NCI-H446 (cell line): ENCODE data around the gene MAP2K5.
A peak's percentile ranks its signal among the peaks of the same experiment; 100 is the strongest.

ENCODE experiments used
- DNase-seq, 2 experiments: peaks; one replicate each; lab custom pipeline; 2025; lab: John Stamatoyannopoulos, UW

The MAP2K5 gene

DNA sequence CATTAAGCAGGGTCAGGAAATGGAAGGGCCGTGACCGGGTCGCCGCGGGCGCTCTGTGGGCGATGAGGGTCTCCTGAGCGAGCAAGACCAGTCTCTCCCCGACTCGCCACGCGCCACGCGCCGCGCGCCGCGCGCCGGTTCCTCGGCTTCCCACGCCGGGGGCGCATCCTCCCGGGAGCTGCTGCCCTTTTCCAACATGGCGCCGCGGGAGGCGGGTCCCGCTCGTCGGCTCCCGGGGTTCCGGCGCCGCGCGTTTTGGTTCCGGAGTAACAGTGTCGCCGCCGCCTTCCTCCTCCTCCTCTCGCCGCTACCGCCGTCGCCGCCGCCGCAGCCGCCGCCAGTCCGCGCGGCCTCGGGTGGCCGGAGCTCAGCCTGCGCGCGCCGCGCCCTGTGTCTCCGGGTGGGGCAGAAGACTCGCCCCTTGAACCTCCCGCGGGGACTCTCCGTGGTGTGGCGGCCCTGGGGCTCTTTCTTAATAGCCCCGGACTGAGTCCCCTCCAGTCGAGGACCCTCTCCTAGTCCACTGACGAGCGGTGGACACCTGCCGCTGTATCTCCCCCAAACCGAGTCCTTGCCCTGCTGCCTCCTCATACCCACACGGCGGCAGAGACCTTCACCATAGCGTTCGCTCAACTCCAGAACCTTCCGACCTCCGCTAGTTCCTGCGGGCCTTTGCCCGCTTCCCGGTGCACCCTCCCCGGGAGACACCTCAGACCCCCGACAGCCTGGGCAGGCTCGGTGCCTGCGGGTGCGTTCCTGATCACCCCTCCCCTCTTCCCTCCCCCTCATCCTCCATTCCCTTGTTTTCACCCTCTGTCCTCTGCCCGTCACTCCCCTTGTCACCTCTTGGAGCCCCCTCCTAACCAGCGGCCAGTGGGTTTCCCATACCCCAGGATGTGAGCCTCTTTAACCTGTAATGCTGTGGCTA, at the start of gene MAP2K5:
Gene MAP2K5, plus strand, starts transcription at position 284 of the 928 bp plus-strand sequence. Its CDS starts 633 bp downstream, at position 917.
- peak in 1 of 2 experiments; percentile 71 for DNase-seq

DNA sequence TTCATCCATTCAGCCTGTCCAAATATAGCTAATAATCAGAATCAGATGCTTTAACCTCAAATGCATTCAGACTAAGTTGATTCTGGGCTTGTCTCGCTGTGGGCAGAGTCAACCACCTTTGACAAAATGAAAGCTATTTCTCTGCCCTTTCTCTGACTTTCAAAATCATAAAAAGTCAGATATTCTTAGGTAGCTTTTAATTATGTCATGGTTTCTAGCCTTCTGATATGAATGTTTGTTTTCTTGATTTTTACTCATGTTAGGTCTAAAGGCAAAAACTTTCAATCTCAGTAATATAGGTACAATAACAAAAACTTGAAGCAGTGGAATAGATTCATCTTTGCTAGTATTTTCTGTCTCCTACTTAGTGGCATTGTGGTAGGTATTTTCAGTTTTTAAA, 46.9 kb upstream of the MAP2K5 start:
- no peak for DNase-seq

DNA sequence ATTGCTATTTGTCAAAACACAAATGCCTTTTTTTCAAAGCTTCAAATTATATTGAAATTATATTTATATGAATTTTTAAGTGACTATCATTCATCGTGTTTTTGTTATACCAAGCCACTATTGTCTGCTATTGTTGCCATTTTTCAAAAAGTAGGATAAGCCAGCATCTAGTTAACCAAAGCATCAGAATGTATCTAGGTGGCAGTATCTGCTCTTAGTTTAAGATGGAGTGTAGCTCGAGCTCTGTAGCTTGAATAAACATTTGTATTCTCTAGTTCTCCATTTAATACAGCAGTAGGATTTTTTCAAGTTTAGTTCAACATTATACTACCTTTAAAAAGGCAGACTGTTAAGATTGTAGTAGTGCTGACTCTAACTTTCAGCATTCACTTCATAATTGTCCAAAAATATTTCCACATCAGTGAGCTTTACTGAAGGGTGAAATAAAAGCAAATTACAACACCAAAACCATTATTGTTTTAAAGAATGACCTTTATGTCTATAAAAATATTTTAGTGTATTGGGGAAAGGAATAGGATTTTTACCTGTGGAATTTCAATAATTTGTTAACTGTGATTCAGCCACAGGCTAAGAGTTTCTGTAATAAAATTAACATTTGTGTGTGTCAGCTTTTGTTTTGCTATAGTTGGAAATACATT, 41.2 kb upstream of the MAP2K5 start:
- peak in 1 of 2 experiments; percentile 6 for DNase-seq

DNA sequence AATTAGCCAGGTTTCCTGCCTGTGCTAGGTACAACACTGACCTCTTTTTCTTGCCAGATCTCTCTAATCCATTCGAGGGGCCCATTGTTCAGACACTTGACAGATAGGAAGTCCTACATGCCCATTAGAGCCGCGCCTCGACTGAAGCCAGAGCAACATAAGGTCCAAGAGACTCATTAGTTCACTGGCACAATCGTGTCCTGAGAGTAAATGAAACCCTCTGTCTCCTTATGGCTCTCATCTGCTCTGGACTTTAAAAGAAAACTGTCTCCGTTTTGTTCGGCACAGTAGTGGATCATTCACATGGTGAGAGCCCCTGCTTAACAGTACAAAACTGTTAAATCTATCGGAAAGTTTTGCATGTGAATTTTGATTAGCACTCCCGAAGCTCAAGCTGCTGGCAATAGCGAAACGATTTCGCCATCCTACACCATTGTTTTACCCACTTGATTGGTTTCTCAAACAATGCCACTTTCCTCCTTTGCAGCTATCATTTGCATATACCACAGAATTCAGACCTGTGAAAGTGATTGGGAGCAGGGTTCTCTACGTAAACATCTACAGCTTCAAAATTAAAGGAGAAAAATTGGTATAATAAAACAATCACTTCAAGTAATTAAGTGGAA, 40.6 kb upstream of the MAP2K5 start:
- peak; percentile 33 to 82 for DNase-seq

DNA sequence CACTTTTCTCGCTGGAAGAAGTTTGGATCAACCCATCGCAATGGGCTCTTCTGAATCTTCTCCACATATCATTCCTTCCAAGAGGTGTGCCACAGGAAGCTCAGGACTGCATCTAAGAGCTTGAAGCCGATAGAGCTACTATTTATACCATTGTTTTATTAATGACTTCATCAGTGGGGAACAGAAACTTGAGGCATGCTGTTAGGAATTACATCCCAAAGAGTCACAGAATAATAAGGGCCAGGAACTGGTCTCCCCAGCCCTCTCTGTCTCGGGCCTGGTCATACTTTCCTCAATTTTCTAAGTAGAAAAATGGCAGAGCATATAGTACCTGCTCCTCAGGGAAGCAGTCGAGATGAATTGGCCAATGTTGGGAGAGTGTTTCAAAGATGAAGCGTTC, 38.4 kb upstream of the MAP2K5 start:
- no peak for DNase-seq

DNA sequence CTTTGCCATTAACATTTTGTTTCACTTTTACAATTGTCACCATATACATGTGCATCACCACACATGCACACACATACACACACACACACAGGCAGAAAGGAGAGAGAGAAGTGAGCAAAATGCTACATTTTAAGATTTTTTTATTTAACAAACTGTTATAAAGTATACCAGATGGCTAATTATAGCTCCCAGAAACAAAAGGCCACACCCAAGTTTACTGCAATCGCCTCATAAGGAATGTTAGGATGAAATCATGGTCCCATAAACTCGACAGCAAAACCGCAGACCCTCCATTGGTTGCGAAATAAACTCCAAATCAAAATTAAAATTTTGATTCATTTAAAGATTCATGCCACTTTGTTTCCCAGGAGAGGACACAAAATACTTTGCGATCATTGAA, 37.7 kb upstream of the MAP2K5 start:
- no peak for DNase-seq

DNA sequence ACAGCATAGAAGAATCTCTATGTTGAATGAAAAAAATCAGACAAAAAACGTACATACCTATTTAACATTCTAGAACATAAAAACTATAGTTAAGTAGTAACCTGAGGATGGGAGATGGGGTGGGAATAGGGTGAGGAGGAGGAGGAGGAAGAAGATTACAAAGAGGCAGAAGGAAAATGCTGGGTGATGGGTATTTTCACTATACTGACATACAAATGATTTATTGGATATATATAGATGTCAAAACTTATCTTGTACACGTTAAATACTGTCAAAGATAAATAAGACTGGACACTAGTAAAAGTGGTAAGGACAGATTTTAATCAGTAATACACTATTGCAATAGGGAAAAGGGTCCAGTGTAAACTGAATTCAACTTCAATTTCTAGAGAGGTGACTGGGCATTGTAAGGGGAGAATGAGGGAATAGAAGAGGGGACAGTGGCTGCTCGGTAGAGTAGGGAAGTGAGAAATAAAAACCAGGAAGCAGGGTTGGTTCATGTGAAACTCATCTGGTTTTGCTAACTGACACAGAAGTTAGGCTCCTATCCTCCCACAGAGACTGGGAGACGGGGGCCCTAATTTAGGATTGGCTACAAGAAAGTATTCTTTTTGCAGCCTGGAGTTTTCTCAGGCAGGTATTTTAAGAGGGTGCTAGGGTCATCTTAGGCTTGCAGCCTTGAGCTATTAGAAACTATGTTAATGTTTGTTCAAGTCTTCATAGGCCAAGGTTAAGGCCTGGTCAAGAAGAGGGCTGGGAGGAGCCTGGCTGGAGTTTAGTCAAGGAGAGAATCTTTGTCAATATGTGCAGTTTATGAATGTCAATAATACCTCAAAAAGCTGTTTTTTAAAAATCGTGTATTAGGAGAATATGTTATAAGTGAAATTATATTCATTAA, 36.6 kb upstream of the MAP2K5 start:
- no peak for DNase-seq

DNA sequence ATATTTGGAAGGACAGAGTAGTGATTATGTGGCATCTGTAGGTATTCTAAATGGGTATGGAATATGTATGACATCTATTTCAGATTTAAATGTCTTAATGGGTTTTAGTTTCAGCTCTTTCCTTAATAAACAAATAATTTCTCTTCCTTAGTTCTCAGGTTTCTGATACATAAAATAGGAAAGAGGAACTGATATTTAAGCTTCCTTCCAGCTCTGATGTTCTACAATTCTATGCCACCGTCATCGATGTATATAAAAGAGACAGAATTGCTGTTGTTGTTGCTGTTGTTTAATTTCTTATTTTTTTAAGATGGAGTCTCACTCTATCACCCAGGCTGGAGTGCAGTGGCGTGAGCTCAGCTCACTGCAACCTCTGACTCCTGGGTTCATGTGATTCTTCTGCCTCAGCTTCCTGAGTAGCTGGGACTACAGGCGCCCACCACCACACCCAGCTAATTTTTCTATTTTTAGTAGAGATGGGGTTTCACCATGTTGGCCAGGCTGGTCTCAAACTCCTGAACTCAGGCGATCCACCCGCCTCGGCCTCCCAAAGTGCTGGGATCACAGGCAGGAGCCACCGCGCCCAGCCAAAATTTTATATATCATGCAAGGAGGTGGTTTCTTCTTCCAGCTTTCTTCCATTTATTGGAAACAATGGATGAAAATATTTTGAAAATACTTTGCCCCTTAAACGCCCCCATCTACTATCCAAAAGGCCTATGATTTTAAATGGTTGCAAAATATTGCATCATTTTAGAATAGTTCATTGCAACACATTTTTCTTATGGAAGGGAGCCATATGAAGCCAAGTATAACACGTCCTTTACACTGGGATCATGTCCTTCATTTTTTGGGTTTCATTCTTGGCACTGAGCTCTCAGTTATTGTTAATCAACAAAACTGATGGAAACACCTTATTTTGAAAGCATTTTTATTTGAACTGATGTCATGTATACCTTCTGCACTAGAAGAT, 35.4 kb upstream of the MAP2K5 start:
- no peak for DNase-seq

DNA sequence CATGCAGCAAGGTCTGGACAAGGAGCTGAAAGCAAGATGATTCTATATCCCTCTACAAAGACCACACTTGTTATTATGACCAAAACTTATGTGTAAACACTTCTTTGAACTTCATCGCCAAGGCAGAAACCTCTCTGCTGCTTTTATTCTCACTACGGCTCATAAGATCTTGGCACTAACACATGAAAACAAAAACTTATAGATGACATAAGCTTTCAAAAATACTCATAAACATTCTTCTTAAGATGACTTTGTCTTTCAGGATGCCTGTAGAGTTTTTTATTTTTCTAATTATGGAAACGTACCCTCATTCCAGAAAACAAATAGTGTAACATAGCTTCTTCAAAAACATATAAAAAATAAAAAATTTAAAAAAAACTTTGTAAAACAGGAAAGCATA, 34.1 kb upstream of the MAP2K5 start:
- no peak for DNase-seq

DNA sequence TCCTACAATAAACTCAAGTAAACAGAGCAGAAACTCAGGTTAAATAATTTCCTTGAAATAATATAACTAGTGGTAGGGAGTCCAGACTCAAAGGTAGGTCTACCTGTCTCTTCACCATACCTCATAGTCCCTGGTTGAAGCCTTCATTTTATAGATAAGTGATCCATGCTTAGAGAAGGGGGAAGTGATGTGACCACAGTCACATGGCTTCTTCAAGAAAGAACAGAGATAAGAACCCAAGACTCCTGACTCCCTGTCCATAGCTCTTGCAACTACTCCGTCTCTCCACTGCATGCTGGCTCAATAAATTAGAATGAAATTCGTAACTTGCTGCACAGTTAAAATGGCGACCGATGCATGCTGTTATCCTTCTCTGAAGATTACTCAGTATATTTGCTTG, 32.6 kb upstream of the MAP2K5 start:
- no peak for DNase-seq

DNA sequence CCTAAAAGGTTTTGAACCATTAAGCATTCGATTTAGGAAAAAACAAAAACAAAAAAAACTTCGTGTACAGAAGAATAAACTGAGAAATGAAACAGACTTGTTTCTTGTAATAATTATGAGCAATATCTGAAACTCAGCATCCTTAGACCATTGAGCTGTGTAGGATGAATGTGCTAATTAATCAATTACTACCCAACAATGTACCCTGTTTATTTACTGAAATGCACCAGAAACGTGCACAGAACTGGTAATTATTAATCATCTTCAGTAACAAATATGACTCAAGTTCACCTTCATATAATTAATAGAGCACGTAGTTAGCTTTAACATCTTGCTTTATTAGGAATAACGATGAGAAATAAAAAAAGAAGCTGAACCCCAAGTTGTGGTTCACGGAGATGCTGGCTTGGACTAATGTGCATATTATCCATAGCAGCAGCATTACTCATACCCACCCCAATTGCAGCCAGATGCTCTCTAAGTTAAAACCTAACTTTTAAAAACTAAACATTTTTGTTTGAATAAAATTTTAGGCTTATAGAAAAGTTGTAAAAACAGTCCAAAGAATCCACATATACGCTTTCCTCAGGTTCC, 31.8 kb upstream of the MAP2K5 start:
- DNase-seq, result no peak

DNA sequence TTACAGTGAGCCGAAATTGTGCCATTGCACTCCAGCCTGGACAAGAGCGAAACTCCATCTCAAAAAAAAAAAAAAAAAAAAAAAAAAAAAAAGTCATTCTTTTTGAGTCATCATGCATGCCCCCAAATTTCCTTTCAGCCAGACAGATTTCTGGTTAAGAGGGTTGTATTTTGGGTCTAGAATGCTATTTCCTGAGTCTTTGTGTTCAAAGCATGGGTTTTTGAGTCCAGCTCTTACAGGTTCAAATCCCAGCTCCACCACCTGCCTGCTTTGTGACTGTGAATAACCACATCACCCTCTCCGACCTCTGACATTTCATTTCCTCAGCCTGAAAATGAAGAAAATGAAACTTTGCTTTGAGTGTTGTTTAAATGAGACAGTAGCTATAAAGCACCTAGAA, 30.9 kb upstream of the MAP2K5 start:
- DNase-seq, result no peak

DNA sequence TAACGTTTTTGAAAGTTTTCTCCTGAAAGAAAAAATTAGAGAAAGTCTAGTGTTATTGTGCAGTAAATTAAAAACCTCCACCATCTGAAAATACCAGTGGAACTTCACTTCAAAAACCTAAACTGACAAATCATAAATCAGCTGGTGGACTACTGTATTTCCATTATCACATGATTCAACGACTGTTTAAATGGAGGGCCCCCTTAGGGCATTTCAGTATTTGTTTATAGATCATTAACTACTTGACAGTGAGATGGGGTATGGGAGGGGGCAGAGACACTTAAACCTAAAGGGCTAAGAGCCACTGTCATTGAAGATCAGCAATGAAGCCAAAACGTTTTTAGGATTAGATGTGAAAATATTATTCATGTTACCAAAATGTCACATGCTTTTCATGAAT, 30.4 kb upstream of the MAP2K5 start:
- no peak for DNase-seq

DNA sequence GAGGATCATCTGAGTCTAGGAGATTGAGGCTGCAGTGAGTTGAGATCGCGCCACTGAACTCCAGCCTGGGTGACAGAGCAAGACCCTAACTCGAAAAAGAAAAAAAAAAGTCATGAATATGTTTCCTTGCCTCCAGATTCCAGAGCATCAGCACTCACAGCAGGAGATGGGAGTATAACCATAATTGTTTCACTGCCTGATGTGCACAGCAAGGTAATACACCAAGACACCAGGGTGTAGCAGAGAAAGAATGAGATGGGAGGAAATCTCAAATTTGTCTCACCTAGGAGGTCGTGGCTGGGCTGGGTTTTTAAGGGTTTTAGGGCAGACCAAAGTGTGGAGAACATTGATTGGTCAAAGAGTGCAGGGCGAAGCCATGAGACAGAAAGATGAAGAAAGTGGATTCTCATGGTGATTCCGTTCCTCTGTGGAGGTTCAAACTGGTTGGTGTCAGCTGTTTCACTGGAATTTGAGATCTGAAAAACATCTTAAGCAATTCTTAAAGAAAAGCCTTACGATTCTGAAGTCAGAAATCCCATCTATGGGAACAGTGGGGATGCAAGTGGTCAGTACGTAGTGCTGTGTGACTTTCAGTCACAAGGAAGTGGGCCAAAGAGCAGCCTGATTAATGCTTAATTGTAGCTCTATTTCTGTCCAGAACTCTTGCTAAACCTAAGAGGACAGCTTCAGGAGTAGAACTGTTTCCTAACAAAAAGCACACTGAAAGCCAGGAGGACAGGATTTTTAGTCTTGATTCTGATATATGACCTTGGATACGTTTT, 29.4 kb upstream of the MAP2K5 start:
- DNase-seq, result no peak

DNA sequence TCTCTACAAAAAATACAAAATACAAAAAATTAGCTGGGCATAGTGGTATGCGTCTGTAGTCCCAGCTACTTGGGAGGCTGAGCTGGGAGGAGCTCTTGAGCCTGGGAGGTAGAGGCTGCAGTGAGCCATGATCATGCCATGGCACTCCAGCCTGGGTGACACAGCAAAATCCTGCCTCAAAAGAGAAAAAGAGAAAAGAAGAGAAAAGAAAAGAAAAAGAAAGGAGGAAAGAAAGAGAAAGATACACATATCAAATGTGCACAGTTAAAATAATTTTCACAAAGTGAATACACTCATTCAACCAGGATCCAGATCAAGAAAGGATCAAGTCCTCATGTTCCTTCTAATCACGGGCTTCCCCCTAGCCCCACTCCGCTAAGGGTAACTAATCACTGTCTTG, 27.4 kb upstream of the MAP2K5 start:
- DNase-seq, result no peak

DNA sequence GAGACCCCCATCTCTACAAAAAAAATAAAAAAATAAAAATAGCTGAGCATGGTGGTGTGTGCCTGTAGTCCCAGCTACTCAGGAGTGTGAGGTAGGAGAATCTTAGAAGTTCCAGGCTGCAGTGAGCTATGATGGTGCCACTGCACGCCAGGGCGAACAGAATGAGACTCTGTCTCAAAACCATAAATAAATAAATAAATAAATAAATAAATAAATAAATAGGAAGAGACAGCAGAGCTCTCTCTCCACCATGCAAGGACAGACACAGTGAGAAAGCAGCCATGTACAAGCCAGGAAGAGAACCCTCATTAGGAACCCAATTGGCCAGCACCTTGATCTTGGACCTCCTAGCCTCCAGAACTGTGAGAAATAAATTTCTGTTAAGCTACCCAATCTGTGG, 26.9 kb upstream of the MAP2K5 start:
- no peak for DNase-seq

DNA sequence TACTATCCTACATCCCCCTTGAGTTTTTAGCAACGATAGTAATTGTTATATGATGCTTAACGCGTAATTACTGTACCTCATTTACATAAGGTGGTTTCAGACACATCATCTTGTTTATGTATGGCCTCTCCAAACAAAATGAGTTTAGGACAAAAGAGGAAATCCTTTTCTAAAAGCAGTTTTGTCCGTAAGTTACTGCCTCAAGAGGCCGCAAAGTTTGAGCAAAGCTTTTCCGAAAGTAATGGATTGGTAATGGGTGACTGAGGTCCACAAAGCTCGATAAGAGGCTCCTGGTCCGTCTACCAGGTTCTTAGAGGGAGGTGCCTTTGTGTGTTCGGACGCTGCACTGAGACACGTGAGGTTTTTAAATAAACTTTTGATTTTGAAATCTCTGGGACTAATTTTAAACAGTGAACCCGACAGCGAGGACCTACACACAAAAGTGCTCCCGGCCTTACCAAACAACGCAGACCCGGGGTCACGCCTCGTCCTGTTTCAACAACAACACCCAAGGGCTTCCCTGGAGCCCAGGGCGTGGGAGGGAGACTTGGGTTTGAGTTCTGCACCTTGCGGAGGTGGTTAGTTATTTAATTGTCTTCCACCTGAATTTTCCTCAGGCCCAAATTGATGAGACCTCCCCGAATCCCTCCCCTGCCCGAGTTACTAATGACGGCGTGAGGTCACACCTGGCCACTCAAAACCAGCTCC, 22.0 kb upstream of the MAP2K5 start:
- no peak for DNase-seq

DNA sequence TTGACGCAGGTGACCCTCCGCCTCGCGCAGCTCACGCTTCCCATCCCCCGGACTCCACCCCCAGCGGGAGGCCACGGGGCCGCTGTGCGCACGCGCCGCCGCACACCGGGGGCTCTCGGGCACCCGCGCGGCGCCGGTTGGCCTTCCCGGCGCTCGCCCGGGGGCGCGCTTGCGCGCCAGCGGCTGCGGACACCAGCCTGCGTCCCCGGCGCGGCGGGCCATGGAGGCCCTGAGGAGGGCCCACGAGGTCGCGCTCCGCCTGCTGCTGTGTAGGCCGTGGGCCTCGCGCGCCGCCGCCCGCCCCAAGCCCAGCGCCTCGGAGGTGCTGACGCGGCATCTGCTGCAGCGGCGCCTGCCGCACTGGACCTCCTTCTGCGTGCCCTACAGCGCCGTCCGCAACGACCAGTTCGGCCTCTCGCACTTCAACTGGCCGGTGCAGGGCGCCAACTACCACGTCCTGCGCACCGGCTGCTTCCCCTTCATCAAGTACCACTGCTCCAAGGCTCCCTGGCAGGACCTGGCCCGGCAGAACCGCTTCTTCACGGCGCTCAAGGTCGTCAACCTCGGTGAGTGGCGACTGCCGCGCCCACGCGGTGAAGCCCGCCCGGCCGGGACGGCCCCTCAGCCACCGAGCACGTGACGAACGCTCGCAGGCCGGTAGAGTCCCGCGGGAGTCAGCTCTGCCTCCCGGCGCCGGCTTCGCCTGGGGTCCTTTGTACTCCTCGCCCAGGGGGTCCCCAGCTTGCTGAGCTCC, 21.3 kb upstream of the MAP2K5 start, which contains the start of gene C15orf61:
Gene C15orf61, plus strand, starts transcription at position 103 of the 754 bp plus-strand sequence. Its CDS starts 118 bp downstream, at position 221.
- peak; percentile 28 to 80 for DNase-seq
